WTC11 (cell line): ENCODE measurements around the gene TPST2. TPM values are rescaled to one million over a fixed set of nuclear protein-coding genes. Genes with fewer than 3 reads are reported as not detected.

Source experiments
- ATAC-seq: fragments of 200-7000 bp; cut with Tn5 transposase; 2 replicates; pipeline ENCODE4 v1.10.0; 2021; ENCODE audit warnings: mild to moderate bottlenecking, moderate library complexity
- CTCF ChIA-PET: fragments of 300-600 bp; sonication (Branson Sonifier 250); formaldehyde crosslinking; loops from one replicate; lab custom pipeline; 2021; ENCODE audit warnings: antibody characterized with exemption; lab: Charles Lee
- POLR2A ChIA-PET: fragments of 350-600 bp; sonication (Branson Sonifier 250); formaldehyde crosslinking; loops from one replicate; lab custom pipeline; 2021; ENCODE audit warnings: antibody characterized with exemption; lab: Charles Lee
- DNase-seq: peaks from one replicate; pipeline ENCODE4 v3.0.0; 2021; ENCODE audit warnings: low spot score
- H3K27ac Mint-ChIP-seq: 2 replicates; pipeline ENCODE4 v1.8.0; 2021; ENCODE audit warnings: mixed read lengths
- H3K27me3 Mint-ChIP-seq: 2 replicates; pipeline ENCODE4 v1.8.0; 2021; ENCODE audit warnings: low read depth, mild to moderate bottlenecking, moderate library complexity, mixed read lengths
- H3K36me3 Mint-ChIP-seq: 2 replicates; pipeline ENCODE4 v1.8.0; 2021; ENCODE audit warnings: mixed read lengths
- H3K4me1 Mint-ChIP-seq: 2 replicates; pipeline ENCODE4 v1.8.0; 2022; ENCODE audit warnings: mixed read lengths
- H3K4me3 Mint-ChIP-seq: 2 replicates; pipeline ENCODE4 v1.8.0; 2021; ENCODE audit warnings: mild to moderate bottlenecking, moderate library complexity, mixed read lengths
- H3K9me3 Mint-ChIP-seq: 2 replicates; pipeline ENCODE4 v1.8.0; 2021; ENCODE audit warnings: mixed read lengths
- ATF3 ChIP-seq: sonication (generic); formaldehyde crosslinking; conservative IDR thresholded peaks from 2 replicates; pipeline ENCODE4 v1.8.1; 2022; ENCODE audit warnings: mild to moderate bottlenecking, missing genetic modification reagents
- ETV6 ChIP-seq: sonication (generic); formaldehyde crosslinking; IDR thresholded peaks from 2 replicates; pipeline ENCODE4 v1.8.1; 2022; ENCODE audit warnings: mild to moderate bottlenecking, missing genetic modification reagents
- GABPB1 ChIP-seq: sonication (generic); formaldehyde crosslinking; IDR thresholded peaks from 2 replicates; pipeline ENCODE4 v1.8.1; 2023; ENCODE audit warnings: mild to moderate bottlenecking, missing genetic modification reagents
- IRF2 ChIP-seq: sonication (generic); formaldehyde crosslinking; IDR thresholded peaks from 2 replicates; pipeline ENCODE4 v1.8.0; 2022; ENCODE audit warnings: low read depth, missing genetic modification reagents, borderline replicate concordance
- MYBL2 ChIP-seq: sonication (generic); formaldehyde crosslinking; IDR thresholded peaks from 2 replicates; pipeline ENCODE4 v1.8.1; 2023; ENCODE audit warnings: mild to moderate bottlenecking, moderate library complexity, missing genetic modification reagents
- PRDM15 ChIP-seq: sonication (generic); formaldehyde crosslinking; IDR thresholded peaks from 2 replicates; pipeline ENCODE4 v1.8.0; 2022; ENCODE audit warnings: missing genetic modification reagents
- RORB ChIP-seq: fragments of 250-450 bp; sonication (Bioruptor Pico); IDR thresholded peaks from 2 replicates; pipeline ENCODE4 v1.9.0; 2021; ENCODE audit warnings: mild to moderate bottlenecking
- TP53 ChIP-seq: sonication (generic); formaldehyde crosslinking; IDR thresholded peaks from 2 replicates; pipeline ENCODE4 v1.8.1; 2023; ENCODE audit warnings: mild to moderate bottlenecking, missing genetic modification reagents
- ZBTB43 ChIP-seq: sonication (generic); formaldehyde crosslinking; IDR thresholded peaks from 2 replicates; pipeline ENCODE4 v1.8.1; 2023; ENCODE audit warnings: mild to moderate bottlenecking, missing genetic modification reagents
- ZNF263 ChIP-seq: sonication (generic); formaldehyde crosslinking; IDR thresholded peaks from 2 replicates; pipeline ENCODE4 v1.8.1; 2022; ENCODE audit warnings: low read depth, mild to moderate bottlenecking, moderate library complexity, missing genetic modification reagents
- ZNF396 ChIP-seq: fragments of 250-450 bp; sonication (Bioruptor Pico); IDR thresholded peaks from 2 replicates; pipeline ENCODE4 v1.8.0; 2021; ENCODE audit warnings: mild to moderate bottlenecking, moderate library complexity, borderline replicate concordance
- ZNF416 ChIP-seq: fragments of 250-450 bp; sonication (Bioruptor Pico); IDR thresholded peaks from 2 replicates; pipeline ENCODE4 v1.9.0; 2021; ENCODE audit warnings: mild to moderate bottlenecking, inconsistent platforms
- ZNF423 ChIP-seq: fragments of 250-450 bp; sonication (Bioruptor Pico); IDR thresholded peaks from 2 replicates; pipeline ENCODE4 v2.1.2; 2022; ENCODE audit warnings: mild to moderate bottlenecking, moderate library complexity
- total RNA-seq: library from RNA; stranded (reverse); gene quantifications from 3 replicates; pipeline ENCODE4 v1.2.3, GENCODE V29; 2021
- TF ChIP-seq, protein P1 (sequence below): sonication (generic); formaldehyde crosslinking; IDR thresholded peaks from 2 replicates; pipeline ENCODE4 v1.8.0; 2022; ENCODE audit warnings: mild to moderate bottlenecking, missing genetic modification reagents
- TF ChIP-seq, protein P2 (sequence below): sonication (generic); formaldehyde crosslinking; IDR thresholded peaks from 2 replicates; pipeline ENCODE4 v1.8.0; 2023; ENCODE audit warnings: missing genetic modification reagents
- TF ChIP-seq, protein P3 (sequence below): sonication (generic); formaldehyde crosslinking; IDR thresholded peaks from 2 replicates; pipeline ENCODE4 v1.8.1; 2022; ENCODE audit warnings: missing genetic modification reagents, borderline replicate concordance
- TF ChIP-seq, protein P4 (sequence below): sonication (generic); formaldehyde crosslinking; IDR thresholded peaks from 2 replicates; pipeline ENCODE4 v1.8.1; 2023; ENCODE audit warnings: mild to moderate bottlenecking, missing genetic modification reagents, borderline replicate concordance
- TF ChIP-seq, protein P5 (sequence below): fragments of 250-450 bp; sonication (Bioruptor Pico); IDR thresholded peaks from 2 replicates; pipeline ENCODE4 v1.9.0; 2021; ENCODE audit warnings: mild to moderate bottlenecking, borderline replicate concordance
- TF ChIP-seq, protein P6 (sequence below): fragments of 250-450 bp; sonication (Bioruptor Pico); IDR thresholded peaks from 2 replicates; pipeline ENCODE4 v1.8.0; 2021; ENCODE audit warnings: mild to moderate bottlenecking

Gene TPST2
- total RNA-seq, 1 experiment from 2014 or later: 84.2 TPM

- ATAC-seq: no peak
- Mint-ChIP-seq H3K36me3 (peaks cover 84% of the 10 kb centered on the region), H3K4me1 (no peaks in the 10 kb centered on the region), H3K27me3 (no peaks in the 10 kb centered on the region), H3K9me3 (no peaks in the 10 kb centered on the region), H3K4me3 (no peak overlapping the region), H3K27ac (no peak overlapping the region)
- DNase-seq: no peak
- ChIA-PET POLR2A (interaction anchor here (0.7 kb wide), 1 partner anchor 11 kb away, joined by 3 read pairs; no protein-coding TSS in a partner anchor), CTCF (interaction anchor here (1.1 kb wide), 1 partner anchor 11 kb away, joined by 3 read pairs; no protein-coding TSS in a partner anchor)
- TF ChIP-seq IRF2 (no peak), ATF3 (CRISPR knock-in tag) (no peak), ZNF396 (CRISPR knock-in tag) (no peak), ZBTB43 (CRISPR knock-in tag) (no peak), PRDM15 (no peak), GABPB1 (CRISPR knock-in tag) (no peak), ZNF423 (CRISPR knock-in tag) (no peak), MYBL2 (CRISPR knock-in tag) (no peak), TP53 (CRISPR knock-in tag) (no peak), ETV6 (no peak), ZNF263 (CRISPR knock-in tag) (no peak), ZNF416 (CRISPR knock-in tag) (no peak), RORB (CRISPR knock-in tag) (no peak)
- TF ChIP-seq, protein P1, sequence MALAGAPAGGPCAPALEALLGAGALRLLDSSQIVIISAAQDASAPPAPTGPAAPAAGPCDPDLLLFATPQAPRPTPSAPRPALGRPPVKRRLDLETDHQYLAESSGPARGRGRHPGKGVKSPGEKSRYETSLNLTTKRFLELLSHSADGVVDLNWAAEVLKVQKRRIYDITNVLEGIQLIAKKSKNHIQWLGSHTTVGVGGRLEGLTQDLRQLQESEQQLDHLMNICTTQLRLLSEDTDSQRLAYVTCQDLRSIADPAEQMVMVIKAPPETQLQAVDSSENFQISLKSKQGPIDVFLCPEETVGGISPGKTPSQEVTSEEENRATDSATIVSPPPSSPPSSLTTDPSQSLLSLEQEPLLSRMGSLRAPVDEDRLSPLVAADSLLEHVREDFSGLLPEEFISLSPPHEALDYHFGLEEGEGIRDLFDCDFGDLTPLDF (CRISPR knock-in tag): no peak
- TF ChIP-seq, protein P2, sequence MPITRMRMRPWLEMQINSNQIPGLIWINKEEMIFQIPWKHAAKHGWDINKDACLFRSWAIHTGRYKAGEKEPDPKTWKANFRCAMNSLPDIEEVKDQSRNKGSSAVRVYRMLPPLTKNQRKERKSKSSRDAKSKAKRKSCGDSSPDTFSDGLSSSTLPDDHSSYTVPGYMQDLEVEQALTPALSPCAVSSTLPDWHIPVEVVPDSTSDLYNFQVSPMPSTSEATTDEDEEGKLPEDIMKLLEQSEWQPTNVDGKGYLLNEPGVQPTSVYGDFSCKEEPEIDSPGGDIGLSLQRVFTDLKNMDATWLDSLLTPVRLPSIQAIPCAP (CRISPR knock-in tag): no peak
- TF ChIP-seq, protein P3, sequence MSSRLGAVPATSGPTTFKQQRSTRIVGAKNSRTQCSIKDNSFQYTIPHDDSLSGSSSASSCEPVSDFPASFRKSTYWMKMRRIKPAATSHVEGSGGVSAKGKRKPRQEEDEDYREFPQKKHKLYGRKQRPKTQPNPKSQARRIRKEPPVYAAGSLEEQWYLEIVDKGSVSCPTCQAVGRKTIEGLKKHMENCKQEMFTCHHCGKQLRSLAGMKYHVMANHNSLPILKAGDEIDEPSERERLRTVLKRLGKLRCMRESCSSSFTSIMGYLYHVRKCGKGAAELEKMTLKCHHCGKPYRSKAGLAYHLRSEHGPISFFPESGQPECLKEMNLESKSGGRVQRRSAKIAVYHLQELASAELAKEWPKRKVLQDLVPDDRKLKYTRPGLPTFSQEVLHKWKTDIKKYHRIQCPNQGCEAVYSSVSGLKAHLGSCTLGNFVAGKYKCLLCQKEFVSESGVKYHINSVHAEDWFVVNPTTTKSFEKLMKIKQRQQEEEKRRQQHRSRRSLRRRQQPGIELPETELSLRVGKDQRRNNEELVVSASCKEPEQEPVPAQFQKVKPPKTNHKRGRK (CRISPR knock-in tag): no peak
- TF ChIP-seq, protein P4, sequence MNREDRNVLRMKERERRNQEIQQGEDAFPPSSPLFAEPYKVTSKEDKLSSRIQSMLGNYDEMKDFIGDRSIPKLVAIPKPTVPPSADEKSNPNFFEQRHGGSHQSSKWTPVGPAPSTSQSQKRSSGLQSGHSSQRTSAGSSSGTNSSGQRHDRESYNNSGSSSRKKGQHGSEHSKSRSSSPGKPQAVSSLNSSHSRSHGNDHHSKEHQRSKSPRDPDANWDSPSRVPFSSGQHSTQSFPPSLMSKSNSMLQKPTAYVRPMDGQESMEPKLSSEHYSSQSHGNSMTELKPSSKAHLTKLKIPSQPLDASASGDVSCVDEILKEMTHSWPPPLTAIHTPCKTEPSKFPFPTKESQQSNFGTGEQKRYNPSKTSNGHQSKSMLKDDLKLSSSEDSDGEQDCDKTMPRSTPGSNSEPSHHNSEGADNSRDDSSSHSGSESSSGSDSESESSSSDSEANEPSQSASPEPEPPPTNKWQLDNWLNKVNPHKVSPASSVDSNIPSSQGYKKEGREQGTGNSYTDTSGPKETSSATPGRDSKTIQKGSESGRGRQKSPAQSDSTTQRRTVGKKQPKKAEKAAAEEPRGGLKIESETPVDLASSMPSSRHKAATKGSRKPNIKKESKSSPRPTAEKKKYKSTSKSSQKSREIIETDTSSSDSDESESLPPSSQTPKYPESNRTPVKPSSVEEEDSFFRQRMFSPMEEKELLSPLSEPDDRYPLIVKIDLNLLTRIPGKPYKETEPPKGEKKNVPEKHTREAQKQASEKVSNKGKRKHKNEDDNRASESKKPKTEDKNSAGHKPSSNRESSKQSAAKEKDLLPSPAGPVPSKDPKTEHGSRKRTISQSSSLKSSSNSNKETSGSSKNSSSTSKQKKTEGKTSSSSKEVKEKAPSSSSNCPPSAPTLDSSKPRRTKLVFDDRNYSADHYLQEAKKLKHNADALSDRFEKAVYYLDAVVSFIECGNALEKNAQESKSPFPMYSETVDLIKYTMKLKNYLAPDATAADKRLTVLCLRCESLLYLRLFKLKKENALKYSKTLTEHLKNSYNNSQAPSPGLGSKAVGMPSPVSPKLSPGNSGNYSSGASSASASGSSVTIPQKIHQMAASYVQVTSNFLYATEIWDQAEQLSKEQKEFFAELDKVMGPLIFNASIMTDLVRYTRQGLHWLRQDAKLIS: no peak
- TF ChIP-seq, protein P5, sequence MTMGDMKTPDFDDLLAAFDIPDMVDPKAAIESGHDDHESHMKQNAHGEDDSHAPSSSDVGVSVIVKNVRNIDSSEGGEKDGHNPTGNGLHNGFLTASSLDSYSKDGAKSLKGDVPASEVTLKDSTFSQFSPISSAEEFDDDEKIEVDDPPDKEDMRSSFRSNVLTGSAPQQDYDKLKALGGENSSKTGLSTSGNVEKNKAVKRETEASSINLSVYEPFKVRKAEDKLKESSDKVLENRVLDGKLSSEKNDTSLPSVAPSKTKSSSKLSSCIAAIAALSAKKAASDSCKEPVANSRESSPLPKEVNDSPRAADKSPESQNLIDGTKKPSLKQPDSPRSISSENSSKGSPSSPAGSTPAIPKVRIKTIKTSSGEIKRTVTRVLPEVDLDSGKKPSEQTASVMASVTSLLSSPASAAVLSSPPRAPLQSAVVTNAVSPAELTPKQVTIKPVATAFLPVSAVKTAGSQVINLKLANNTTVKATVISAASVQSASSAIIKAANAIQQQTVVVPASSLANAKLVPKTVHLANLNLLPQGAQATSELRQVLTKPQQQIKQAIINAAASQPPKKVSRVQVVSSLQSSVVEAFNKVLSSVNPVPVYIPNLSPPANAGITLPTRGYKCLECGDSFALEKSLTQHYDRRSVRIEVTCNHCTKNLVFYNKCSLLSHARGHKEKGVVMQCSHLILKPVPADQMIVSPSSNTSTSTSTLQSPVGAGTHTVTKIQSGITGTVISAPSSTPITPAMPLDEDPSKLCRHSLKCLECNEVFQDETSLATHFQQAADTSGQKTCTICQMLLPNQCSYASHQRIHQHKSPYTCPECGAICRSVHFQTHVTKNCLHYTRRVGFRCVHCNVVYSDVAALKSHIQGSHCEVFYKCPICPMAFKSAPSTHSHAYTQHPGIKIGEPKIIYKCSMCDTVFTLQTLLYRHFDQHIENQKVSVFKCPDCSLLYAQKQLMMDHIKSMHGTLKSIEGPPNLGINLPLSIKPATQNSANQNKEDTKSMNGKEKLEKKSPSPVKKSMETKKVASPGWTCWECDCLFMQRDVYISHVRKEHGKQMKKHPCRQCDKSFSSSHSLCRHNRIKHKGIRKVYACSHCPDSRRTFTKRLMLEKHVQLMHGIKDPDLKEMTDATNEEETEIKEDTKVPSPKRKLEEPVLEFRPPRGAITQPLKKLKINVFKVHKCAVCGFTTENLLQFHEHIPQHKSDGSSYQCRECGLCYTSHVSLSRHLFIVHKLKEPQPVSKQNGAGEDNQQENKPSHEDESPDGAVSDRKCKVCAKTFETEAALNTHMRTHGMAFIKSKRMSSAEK: no peak
- TF ChIP-seq, protein P6, sequence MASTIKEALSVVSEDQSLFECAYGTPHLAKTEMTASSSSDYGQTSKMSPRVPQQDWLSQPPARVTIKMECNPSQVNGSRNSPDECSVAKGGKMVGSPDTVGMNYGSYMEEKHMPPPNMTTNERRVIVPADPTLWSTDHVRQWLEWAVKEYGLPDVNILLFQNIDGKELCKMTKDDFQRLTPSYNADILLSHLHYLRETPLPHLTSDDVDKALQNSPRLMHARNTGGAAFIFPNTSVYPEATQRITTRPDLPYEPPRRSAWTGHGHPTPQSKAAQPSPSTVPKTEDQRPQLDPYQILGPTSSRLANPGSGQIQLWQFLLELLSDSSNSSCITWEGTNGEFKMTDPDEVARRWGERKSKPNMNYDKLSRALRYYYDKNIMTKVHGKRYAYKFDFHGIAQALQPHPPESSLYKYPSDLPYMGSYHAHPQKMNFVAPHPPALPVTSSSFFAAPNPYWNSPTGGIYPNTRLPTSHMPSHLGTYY (CRISPR knock-in tag): no peak
These were observed 97.7 kb downstream of the TPST2 start for GRCh38 chr22:26492220-26492619.
